Neutrophil (primary cell): Measurements from ENCODE around the gene HTR4.

ENCODE experiments used
- H3K27ac ChIP-seq: fragments of 200-600 bp; sonication (generic); 2 replicates; pipeline ENCODE4 v1.5.1; 2016; ENCODE audit warnings: mild to moderate bottlenecking, moderate library complexity
- H3K27me3 ChIP-seq: fragments of 200-600 bp; sonication (generic); 2 replicates; pipeline ENCODE4 v1.6.0; 2016; ENCODE audit warnings: mild to moderate bottlenecking
- H3K36me3 ChIP-seq: fragments of 200-600 bp; sonication (generic); 2 replicates; pipeline ENCODE4 v1.5.1; 2017
- H3K4me1 ChIP-seq, 2 experiments: fragments of 200-600 bp in 1 of 2; sonication (generic) in 1 of 2; 1 replicate in 1 of 2; 2 replicates in 1 of 2; pipeline versions ENCODE4 v1.5.1 to v1.6.1; 2013 to 2016; ENCODE audit warnings: low read depth in 1 of 2, low read length in 1 of 2, mild to moderate bottlenecking in 1 of 2, moderate library complexity in 1 of 2; ENCODE audit not compliant: control insufficient read depth in 1 of 2, insufficient read depth in 1 of 2
- H3K4me3 ChIP-seq, 2 experiments: fragments of 200-600 bp in 1 of 2; sonication (generic) in 1 of 2; 1 replicate in 1 of 2; 2 replicates in 1 of 2; pipeline ENCODE4 v1.5.1; 2013 to 2016; ENCODE audit warnings: low read depth in 1 of 2, low read length in 1 of 2, mild to moderate bottlenecking in 1 of 2, moderate library complexity in 1 of 2
- H3K9me3 ChIP-seq: fragments of 200-600 bp; sonication (generic); 2 replicates; pipeline ENCODE4 v1.5.1; 2016
- TF ChIP-seq, protein P1 (sequence below): fragments of 200-600 bp; sonication (generic); IDR thresholded peaks from 2 replicates; pipeline ENCODE4 v1.5.1; 2016; ENCODE audit warnings: antibody characterized with exemption

HTR4 gene

DNA sequence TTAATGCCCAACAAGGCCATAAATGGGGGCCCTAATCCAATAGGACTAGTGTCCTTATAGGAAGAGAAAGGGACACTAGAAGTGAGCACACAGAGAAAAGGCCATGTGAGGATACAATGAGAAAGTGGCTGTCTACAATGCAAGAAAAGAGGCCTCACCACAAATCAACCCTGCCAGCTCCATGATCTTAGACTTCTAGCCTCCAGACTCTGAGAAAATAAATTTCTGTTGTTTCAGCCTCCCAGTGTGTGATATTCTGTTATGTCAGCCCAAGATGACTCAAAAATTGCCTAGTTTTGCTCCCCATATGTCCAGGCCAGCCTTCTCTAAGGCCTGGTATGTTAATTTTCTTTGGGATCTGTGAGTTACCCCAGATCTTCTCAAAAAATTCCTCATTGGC lies 32.3 kb upstream of the HTR4 start:
- H3K27me3 ChIP-seq = no peaks in the 10 kb centered on the region
- H3K36me3 ChIP-seq = no peaks in the 10 kb centered on the region
- H3K4me1 ChIP-seq = no peaks in the 10 kb centered on the region
- TF ChIP-seq, protein P1, sequence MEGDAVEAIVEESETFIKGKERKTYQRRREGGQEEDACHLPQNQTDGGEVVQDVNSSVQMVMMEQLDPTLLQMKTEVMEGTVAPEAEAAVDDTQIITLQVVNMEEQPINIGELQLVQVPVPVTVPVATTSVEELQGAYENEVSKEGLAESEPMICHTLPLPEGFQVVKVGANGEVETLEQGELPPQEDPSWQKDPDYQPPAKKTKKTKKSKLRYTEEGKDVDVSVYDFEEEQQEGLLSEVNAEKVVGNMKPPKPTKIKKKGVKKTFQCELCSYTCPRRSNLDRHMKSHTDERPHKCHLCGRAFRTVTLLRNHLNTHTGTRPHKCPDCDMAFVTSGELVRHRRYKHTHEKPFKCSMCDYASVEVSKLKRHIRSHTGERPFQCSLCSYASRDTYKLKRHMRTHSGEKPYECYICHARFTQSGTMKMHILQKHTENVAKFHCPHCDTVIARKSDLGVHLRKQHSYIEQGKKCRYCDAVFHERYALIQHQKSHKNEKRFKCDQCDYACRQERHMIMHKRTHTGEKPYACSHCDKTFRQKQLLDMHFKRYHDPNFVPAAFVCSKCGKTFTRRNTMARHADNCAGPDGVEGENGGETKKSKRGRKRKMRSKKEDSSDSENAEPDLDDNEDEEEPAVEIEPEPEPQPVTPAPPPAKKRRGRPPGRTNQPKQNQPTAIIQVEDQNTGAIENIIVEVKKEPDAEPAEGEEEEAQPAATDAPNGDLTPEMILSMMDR = no peak
- H3K4me3 ChIP-seq = no peak overlapping the region
- H3K27ac ChIP-seq = no peak overlapping the region
- H3K9me3 ChIP-seq = no peaks in the 10 kb centered on the region

- Histone ChIP-seq H3K4me1 (no peaks in the 10 kb centered on the region), H3K27me3 (no peaks in the 10 kb centered on the region), H3K4me3 (no peak overlapping the region), H3K9me3 (no peaks in the 10 kb centered on the region), H3K36me3 (no peaks in the 10 kb centered on the region), H3K27ac (no peak overlapping the region)
- TF ChIP-seq, protein P1 = no peak
Observed at GRCh38 chr5:148685520-148686134, 31.3 kb upstream of the HTR4 start.

- Histone ChIP-seq H3K27me3 (no peaks in the 10 kb centered on the region), H3K27ac (no peak overlapping the region), H3K36me3 (no peaks in the 10 kb centered on the region), H3K4me3 (no peak overlapping the region), H3K9me3 (no peaks in the 10 kb centered on the region), H3K4me1 (no peaks in the 10 kb centered on the region)
- TF ChIP-seq, protein P1 = no peak
Observed at GRCh38 chr5:148684528-148684927, 30.2 kb upstream of the HTR4 start.

GRCh38 chr5:148683651-148684050 lies 29.3 kb upstream of the HTR4 start:
- TF ChIP-seq, protein P1 = no peak
- no peaks in the 10 kb centered on the region for H3K9me3 ChIP-seq
- no peaks in the 10 kb centered on the region for H3K36me3 ChIP-seq
- no peak overlapping the region for H3K4me3 ChIP-seq
- H3K27ac ChIP-seq = no peak overlapping the region
- H3K4me1 ChIP-seq = no peaks in the 10 kb centered on the region
- H3K27me3 ChIP-seq = no peaks in the 10 kb centered on the region

DNA sequence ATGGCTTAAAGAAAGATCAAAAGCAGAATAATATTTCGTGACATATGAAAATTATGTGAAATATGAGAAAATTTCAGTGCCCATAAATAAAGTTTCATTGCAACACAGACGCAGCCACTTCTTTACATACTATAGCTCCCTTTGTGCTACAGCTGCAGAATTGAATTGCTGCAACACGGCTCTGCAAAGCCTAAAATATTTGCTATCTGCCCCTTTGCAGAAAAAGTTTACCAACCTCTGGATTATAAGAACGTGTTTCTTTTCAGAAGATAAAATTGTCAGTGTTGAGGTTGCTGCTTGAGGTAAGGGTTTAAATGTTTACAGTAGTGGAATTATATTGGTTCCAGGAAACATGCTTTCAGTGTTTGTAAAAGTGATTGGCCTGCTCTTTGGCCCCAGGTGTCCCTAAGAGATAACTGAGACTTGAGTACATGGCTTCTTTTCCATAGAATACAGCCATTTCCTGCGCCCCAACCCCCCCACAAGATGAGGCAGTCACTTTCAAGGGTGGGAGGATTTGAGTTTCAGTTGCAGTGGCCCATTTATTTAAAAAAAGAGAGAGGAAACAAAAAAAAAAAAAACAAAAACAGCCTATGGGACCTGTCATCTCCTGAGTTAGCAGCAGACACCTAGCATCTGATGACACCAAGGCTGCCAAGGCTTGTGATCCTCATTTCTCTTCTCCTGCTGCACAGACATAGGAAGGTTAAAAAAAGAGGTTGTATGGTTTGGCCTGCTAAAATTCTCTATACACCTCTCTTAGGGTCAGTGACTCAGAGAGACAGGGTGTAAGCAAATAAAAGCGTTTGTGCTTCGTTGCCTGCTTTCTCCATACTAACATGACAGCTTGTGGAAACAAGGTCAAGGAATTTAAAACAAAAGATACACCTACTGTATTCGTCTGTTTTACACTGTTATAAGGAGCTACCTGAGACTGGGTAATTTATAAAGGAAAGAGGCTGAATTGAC lies 28.0 kb upstream of the HTR4 start:
- TF ChIP-seq, protein P1 = no peak
- no peaks in the 10 kb centered on the region for H3K36me3 ChIP-seq
- no peaks in the 10 kb centered on the region for H3K9me3 ChIP-seq
- no peak overlapping the region for H3K27ac ChIP-seq
- no peak overlapping the region for H3K4me3 ChIP-seq
- H3K4me1 ChIP-seq = no peaks in the 10 kb centered on the region
- H3K27me3 ChIP-seq = peaks cover 8% of the 10 kb centered on the region
